HepG2 (cell line): Measurements from ENCODE around the gene TTLL8. TPM values are rescaled to one million over a fixed set of nuclear protein-coding genes. Genes with fewer than 3 reads are reported as not detected.

Experiments
- ATAC-seq: fragments of 200-7000 bp; cut with Tn5 transposase; 3 replicates; pipeline ENCODE4 v1.9.1; 2020; ENCODE audit warnings: mild to moderate bottlenecking, moderate library complexity
- BruUV-seq: library from RNA; stranded (reverse); fragments of 400-500 nt; replicated peaks from 2 replicates; lab custom pipeline; 2021; lab: Mats Ljungman, UMichigan
- CTCF ChIA-PET: fragments of 300-600 bp; formaldehyde crosslinking; extraction: SDS; loops from one replicate; lab custom pipeline; 2021; ENCODE audit warnings: low total read pairs, inconsistent platforms, low intra/inter-chr PET ratio; lab: Yijun Ruan, JAX
- POLR2A ChIA-PET: fragments of 350-600 bp; sonication (Branson Sonifier 250); formaldehyde crosslinking; loops from one replicate; lab custom pipeline; 2020; ENCODE audit warnings: antibody characterized with exemption, inconsistent platforms; lab: Yijun Ruan, JAX
- DNase-seq: peaks from one replicate; pipeline ENCODE4 v3.0.0-alpha.2; 2015; ENCODE audit warnings: low spot score
- FAIRE-seq: peaks from 3 replicates; lab custom pipeline; 2011; peaks lifted over from hg19 to GRCh38; lab: Jason Lieb, UNC
- H2AFZ ChIP-seq: one replicate; pipeline ENCODE4 v1.6.1; 2011; ENCODE audit warnings: low read length, inconsistent platforms
- H3K27ac ChIP-seq: fragments of 300-600 bp; 3 replicates; pipeline ENCODE4 v1.8.0; 2011; ENCODE audit warnings: mixed run types, mild to moderate bottlenecking, mixed read lengths, low read length, inconsistent platforms; ENCODE audit not compliant: insufficient read depth; ENCODE audit errors: extremely low read length
- H3K27me3 ChIP-seq, 2 experiments: fragments of 200-600 bp in 1 of 2; 2 replicates in 1 of 2; 3 replicates in 1 of 2; pipeline versions ENCODE4 v1.6.0 to v1.8.0; 2011; ENCODE audit warnings: low read length in 2 of 2, mild to moderate bottlenecking in 2 of 2, moderate library complexity in 2 of 2, inconsistent platforms in 1 of 2; ENCODE audit not compliant: insufficient read depth in 2 of 2, control insufficient read depth in 1 of 2
- H3K36me3 ChIP-seq, 2 experiments: fragments of 200-600 bp in 1 of 2; replicated peaks in 1 of 2; 2 replicates in 1 of 2; 3 replicates in 1 of 2; pipeline versions ENCODE4 v1.5.1 to v1.8.0; 2011; ENCODE audit warnings: low read length in 2 of 2, inconsistent platforms in 1 of 2; ENCODE audit not compliant: insufficient read depth in 2 of 2, control insufficient read depth in 1 of 2
- H3K4me1 ChIP-seq: 2 replicates; pipeline ENCODE4 v1.5.1; 2012; ENCODE audit warnings: low read length, inconsistent platforms; ENCODE audit not compliant: insufficient read depth
- H3K4me2 ChIP-seq: 2 replicates; pipeline ENCODE4 v1.6.0; 2011; ENCODE audit warnings: low read depth, low read length, inconsistent platforms
- H3K4me3 ChIP-seq, 3 experiments: fragments of 200-600 bp in 1 of 3; sonication (generic), shearing (Covaris generic) in 1 of 3; replicated peaks in 1 of 3; 2 replicates each; pipeline ENCODE4 v1.5.1; 2011 to 2016; ENCODE audit warnings: low read length in 3 of 3, inconsistent platforms in 2 of 3, low read depth in 2 of 3, mild to moderate bottlenecking in 2 of 3, control low read depth in 1 of 3, mixed read lengths in 1 of 3; ENCODE audit not compliant: insufficient read depth in 1 of 3
- H3K79me2 ChIP-seq: one replicate; pipeline ENCODE4 v1.6.1; 2011; ENCODE audit warnings: low read length, inconsistent platforms; ENCODE audit not compliant: insufficient read depth
- H3K9ac ChIP-seq: 2 replicates; pipeline ENCODE4 v1.6.0; 2011; ENCODE audit warnings: mild to moderate bottlenecking, low read depth, low read length, inconsistent platforms; ENCODE audit not compliant: insufficient read depth
- H3K9me3 ChIP-seq: 2 replicates; pipeline ENCODE4 v1.5.1; 2012; ENCODE audit warnings: mild to moderate bottlenecking, low read length
- H4K20me1 ChIP-seq: 2 replicates; pipeline ENCODE4 v1.6.0; 2011; ENCODE audit warnings: inconsistent platforms, mild to moderate bottlenecking, low read length, moderate library complexity; ENCODE audit not compliant: insufficient read depth
- ARID3A ChIP-seq: IDR thresholded peaks from 2 replicates; pipeline ENCODE4 v1.6.1; 2012; ENCODE audit warnings: low read depth, low read length, improper control_type of control experiment
- HDAC1 ChIP-seq: sonication (generic); formaldehyde crosslinking; IDR thresholded peaks from 2 replicates; pipeline ENCODE4 v1.5.1; 2020; ENCODE audit warnings: mild to moderate bottlenecking, missing genetic modification reagents
- JARID2 ChIP-seq: sonication (generic); formaldehyde crosslinking; IDR thresholded peaks from 2 replicates; pipeline ENCODE4 v1.8.1; 2023; ENCODE audit warnings: missing genetic modification reagents, inconsistent platforms; ENCODE audit not compliant: insufficient replicate concordance
- KDM2A ChIP-seq: sonication (generic); formaldehyde crosslinking; IDR thresholded peaks from 2 replicates; pipeline ENCODE4 v1.4.0; 2020; ENCODE audit warnings: low read depth, missing genetic modification reagents, borderline replicate concordance
- MED8 ChIP-seq: sonication (generic); formaldehyde crosslinking; IDR thresholded peaks from 2 replicates; pipeline ENCODE4 v1.8.1; 2023; ENCODE audit warnings: mild to moderate bottlenecking, missing genetic modification reagents; ENCODE audit not compliant: insufficient replicate concordance
- NBN ChIP-seq: fragments of 450-650 bp; conservative IDR thresholded peaks from 2 replicates; pipeline ENCODE4 v1.6.1; 2017
- NR2F2 ChIP-seq: IDR thresholded peaks from 2 replicates; pipeline ENCODE4 v1.6.1; 2012; ENCODE audit warnings: low read depth, inconsistent platforms, borderline replicate concordance
- SATB2 ChIP-seq: sonication (generic); formaldehyde crosslinking; IDR thresholded peaks from 2 replicates; pipeline ENCODE4 v1.5.0; 2020; ENCODE audit warnings: missing genetic modification reagents
- ZNF281 ChIP-seq: sonication (generic); formaldehyde crosslinking; IDR thresholded peaks from 2 replicates; pipeline ENCODE4 v1.4.0; 2020; ENCODE audit warnings: missing genetic modification reagents, borderline replicate concordance
- ZNF354B ChIP-seq: sonication (generic); formaldehyde crosslinking; IDR thresholded peaks from 2 replicates; pipeline ENCODE4 v1.8.0; 2022; ENCODE audit warnings: mild to moderate bottlenecking, missing genetic modification reagents
- ZNF629 ChIP-seq: sonication (generic); formaldehyde crosslinking; conservative IDR thresholded peaks from 2 replicates; pipeline ENCODE4 v1.5.0; 2020; ENCODE audit warnings: missing genetic modification reagents
- ZNF737 ChIP-seq: sonication (generic); formaldehyde crosslinking; IDR thresholded peaks from 2 replicates; pipeline ENCODE4 v1.5.0; 2020; ENCODE audit warnings: missing genetic modification reagents, mild to moderate bottlenecking, borderline replicate concordance
- ZNF781 ChIP-seq: sonication (generic); formaldehyde crosslinking; IDR thresholded peaks from 2 replicates; pipeline ENCODE4 v1.5.1; 2020; ENCODE audit warnings: borderline replicate concordance, mild to moderate bottlenecking, missing genetic modification reagents; ENCODE audit errors: not compliant biosample characterization
- ZSCAN9 ChIP-seq: IDR thresholded peaks from 2 replicates; pipeline ENCODE4 v1.6.1; 2016; ENCODE audit warnings: borderline replicate concordance
- WGBS: methylation state at CpG from one replicate; pipeline ENCODE4 v1.1.6; 2017; ENCODE audit warnings: low lambda C conversion rate; 5-methylcytosine and 5-hydroxymethylcytosine counted together
- in situ Hi-C: cut with HindIII; loops from 2 replicates; pipeline ENCODE4 v1.10.0; 2017; ENCODE audit warnings: low pct_unique_long_range_greater_than_20kb; ENCODE audit not compliant: extremely low pct_ligation_motif_present
- intact Hi-C: fragments of 100-400 bp; cut with micrococcal nuclease; formaldehyde crosslinking; loops from one replicate; pipeline ENCODE4 v1.10.0; 2022; ENCODE audit not compliant: unreplicated experiment
- polyA plus RNA-seq, 8 experiments: library from polyadenylated mRNA; depleted of rRNA in 3 of 8; stranded (reverse) in 7 of 8; unstranded in 1 of 8; fragments of >200 nt; fragmentation: Illumina TruSeq in 4 of 8; extraction: Trizol in 4 of 8; gene quantifications; 2 replicates each; pipeline versions ENCODE4 v1.2.1 to v1.2.3, GENCODE V29; 2011 to 2016; ENCODE audit warnings: low read depth in 4 of 8, missing spikeins in 1 of 8, mixed read lengths in 1 of 8; ENCODE audit not compliant: insufficient read depth in 1 of 8
- total RNA-seq, 5 experiments: library from RNA; depleted of rRNA; stranded (reverse); fragments of >200 nt; fragmentation: Illumina TruSeq; extraction: Trizol; gene quantifications; 2 replicates each; pipeline ENCODE4 v1.2.3, GENCODE V29; 2016; ENCODE audit warnings: low read depth in 1 of 5
- TF ChIP-seq, protein P1 (sequence below): IDR thresholded peaks from 2 replicates; pipeline ENCODE4 v1.6.1; 2016; ENCODE audit warnings: low read depth, control low read depth
- TF ChIP-seq, protein P2 (sequence below): sonication (generic); formaldehyde crosslinking; IDR thresholded peaks from 2 replicates; pipeline ENCODE4 v1.5.0; 2020; ENCODE audit warnings: missing genetic modification reagents

Gene TTLL8
- total and polyA plus RNA-seq, 2 of the 13 experiments (the other 11 are each of a cell fraction or from before 2014, with no cell fraction given) = not detected

DNA sequence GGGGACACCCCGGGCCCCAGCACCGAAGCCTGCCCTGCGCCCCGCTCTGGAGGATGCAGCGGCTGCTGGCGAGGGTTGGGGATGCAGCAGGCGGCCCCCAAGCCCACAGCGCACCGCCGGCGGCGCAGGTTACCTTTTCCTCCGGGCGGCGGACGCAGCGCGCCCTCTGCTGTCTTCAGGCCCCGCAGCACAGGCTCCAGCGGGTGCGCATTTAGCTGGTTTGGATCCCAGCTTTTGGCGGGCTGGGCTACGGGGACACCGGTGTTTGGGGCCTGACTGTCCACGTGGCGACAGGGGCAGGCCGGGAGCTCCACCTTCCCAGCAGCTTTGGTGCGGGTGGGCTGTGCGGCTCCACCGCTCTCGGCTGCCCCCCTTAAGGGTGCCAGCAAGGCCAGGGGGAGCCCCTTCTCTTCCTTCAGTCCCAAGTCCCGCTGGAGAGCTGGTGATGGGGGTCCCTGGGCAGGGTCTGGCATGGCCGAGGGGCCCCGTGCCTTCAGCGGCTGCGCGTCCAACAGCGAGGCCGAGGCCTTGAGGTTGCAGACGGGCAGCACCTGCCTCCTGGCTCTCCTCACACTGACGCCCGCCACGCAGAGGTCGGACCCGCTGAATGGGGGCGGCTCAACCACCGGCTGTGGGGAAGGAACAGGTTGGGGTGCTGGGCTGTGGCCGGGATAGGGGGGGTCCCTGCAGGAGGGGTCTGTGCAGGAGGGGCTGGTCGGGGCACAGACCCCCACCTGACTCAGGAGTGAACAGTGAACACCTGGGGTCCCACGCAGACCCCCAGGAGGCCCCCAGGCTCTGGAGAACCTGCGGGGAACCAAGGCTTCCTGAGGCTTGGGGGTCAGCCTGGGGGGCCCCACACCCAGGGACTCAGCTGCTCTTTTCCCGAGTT is 27.6 kb downstream of the TTLL8 start:
- no TSS peak for BruUV-seq
- Histone ChIP-seq H3K27ac (no peak overlapping the region), H3K9ac (no peak overlapping the region), H2AFZ (no peak overlapping the region), H3K4me2 (peak overlapping the region; percentile 36; the same call in 1 of the 2 replicates), H3K9me3 (no peaks in the 10 kb centered on the region), H3K79me2 (no peaks in the 10 kb centered on the region), H3K27me3 (peaks cover 8 to 63% of the 10 kb centered on the region in 2 experiments), H3K4me3 (peak overlapping the region in 1 of 3 experiments; percentile 16; a peak in 1 of 6 replicates), H3K36me3 (no peaks in the 10 kb centered on the region), H3K4me1 (no peaks in the 10 kb centered on the region), H4K20me1 (no peaks in the 10 kb centered on the region)
- peak; percentile 44 for DNase-seq
- ATAC-seq = peak; percentile 93
- in situ Hi-C loops (loop anchor here (5.0 kb wide), 2 partner anchors 98 to 263 kb away; no protein-coding TSS in a partner anchor), intact Hi-C loops (loop anchor here (1.0 to 10.0 kb wide), 3 partner anchors 38 to 266 kb away; no protein-coding TSS in a partner anchor)
- POLR2A ChIA-PET = interaction anchor here (0.7 to 1.0 kb wide), 3 partner anchors 60 to 100 kb away, joined by 3 to 4 read pairs (median 3); no protein-coding TSS in a partner anchor
- WGBS = 19% methylated on average over 24 of the region's 52 CpGs
- CTCF ChIA-PET = interaction anchor here (3.8 kb wide), 1 partner anchor 100 kb away, joined by 63 read pairs; no protein-coding TSS in a partner anchor
- FAIRE-seq = no peak
- TF ChIP-seq NBN (no peak), SATB2 (CRISPR knock-in tag) (no peak), NR2F2 (no peak), ZNF354B (CRISPR knock-in tag) (no peak), ZNF737 (CRISPR knock-in tag) (no peak), HDAC1 (CRISPR knock-in tag) (no peak), JARID2 (CRISPR knock-in tag) (no peak), ZNF629 (no peak), ZSCAN9 (CRISPR knock-in tag) (no peak), ZNF281 (CRISPR knock-in tag) (no peak), ZNF781 (CRISPR knock-in tag) (no peak), MED8 (CRISPR knock-in tag) (no peak), ARID3A (no peak), KDM2A (peak; percentile 84)
- TF ChIP-seq, protein P1, sequence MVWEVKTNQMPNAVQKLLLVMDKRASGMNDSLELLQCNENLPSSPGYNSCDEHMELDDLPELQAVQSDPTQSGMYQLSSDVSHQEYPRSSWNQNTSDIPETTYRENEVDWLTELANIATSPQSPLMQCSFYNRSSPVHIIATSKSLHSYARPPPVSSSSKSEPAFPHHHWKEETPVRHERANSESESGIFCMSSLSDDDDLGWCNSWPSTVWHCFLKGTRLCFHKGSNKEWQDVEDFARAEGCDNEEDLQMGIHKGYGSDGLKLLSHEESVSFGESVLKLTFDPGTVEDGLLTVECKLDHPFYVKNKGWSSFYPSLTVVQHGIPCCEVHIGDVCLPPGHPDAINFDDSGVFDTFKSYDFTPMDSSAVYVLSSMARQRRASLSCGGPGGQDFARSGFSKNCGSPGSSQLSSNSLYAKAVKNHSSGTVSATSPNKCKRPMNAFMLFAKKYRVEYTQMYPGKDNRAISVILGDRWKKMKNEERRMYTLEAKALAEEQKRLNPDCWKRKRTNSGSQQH (CRISPR knock-in tag) = no peak
- TF ChIP-seq, protein P2, sequence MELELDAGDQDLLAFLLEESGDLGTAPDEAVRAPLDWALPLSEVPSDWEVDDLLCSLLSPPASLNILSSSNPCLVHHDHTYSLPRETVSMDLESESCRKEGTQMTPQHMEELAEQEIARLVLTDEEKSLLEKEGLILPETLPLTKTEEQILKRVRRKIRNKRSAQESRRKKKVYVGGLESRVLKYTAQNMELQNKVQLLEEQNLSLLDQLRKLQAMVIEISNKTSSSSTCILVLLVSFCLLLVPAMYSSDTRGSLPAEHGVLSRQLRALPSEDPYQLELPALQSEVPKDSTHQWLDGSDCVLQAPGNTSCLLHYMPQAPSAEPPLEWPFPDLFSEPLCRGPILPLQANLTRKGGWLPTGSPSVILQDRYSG (CRISPR knock-in tag) = no peak
